ENCODE measurements around the gene TIMP3.

GRCh38 chr22:32764330-32765131 lies 37.0 kb upstream of the TIMP3 start:
- TF ChIP-seq CTCF (IDR thresholded peaks at IDR 0.05) (no peak), POLR2A (IDR thresholded peaks at IDR 0.05; ENCODE audit: low read depth) (no peak)

Data from esophagus muscularis mucosa (tissue), 3 donors.